Measurements from ENCODE around the gene CTIF. TPM values are rescaled to one million over a fixed set of nuclear protein-coding genes. Genes with fewer than 3 reads are reported as not detected.

Gene CTIF
- total RNA-seq, 1 donor from 2014 or later, result 51.5 TPM

GRCh38 chr18:48656176-48656575 lies 117.3 kb downstream of the CTIF start:
- H3K27ac Mint-ChIP-seq (ENCODE audit: unreplicated experiment), result no peak overlapping the region
- no peak for TF ChIP-seq CTCF (IDR thresholded peaks at IDR 0.05; ENCODE audit: unreplicated experiment)
- H3K36me3 Mint-ChIP-seq (ENCODE audit: low read depth, unreplicated experiment), result no peaks in the 10 kb centered on the region
- no peak for DNase-seq (ENCODE audit: low spot score)
- H3K27me3 Mint-ChIP-seq (ENCODE audit: unreplicated experiment), result peaks cover 2% of the 10 kb centered on the region
- H3K9me3 Mint-ChIP-seq (ENCODE audit: unreplicated experiment), result no peaks in the 10 kb centered on the region
- peaks cover 6% of the 10 kb centered on the region for H3K4me1 Mint-ChIP-seq (ENCODE audit: unreplicated experiment)
- H3K4me3 Mint-ChIP-seq (ENCODE audit: unreplicated experiment), result no peak overlapping the region

DNA sequence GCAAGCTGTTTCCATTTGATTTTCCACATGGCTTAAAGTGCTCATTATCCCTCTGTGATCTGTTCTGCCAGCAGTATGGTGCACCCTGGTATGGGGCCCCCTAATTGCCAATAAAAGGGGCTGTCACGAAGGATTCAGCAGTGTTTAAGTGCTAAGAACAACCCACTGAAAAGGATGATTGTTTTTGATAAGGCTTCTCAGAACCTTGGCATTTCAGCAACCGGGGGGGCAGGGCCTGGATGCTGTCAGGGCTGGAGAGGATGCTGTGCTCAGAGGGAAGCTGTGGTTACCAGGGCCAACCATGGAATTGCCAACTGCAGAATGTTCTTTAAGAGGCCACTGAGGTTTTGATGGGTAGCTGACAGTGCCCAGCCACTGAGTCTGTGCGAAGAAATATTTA lies 117.8 kb downstream of the CTIF start:
- Mint-ChIP-seq H3K9me3 (ENCODE audit: unreplicated experiment) (no peaks in the 10 kb centered on the region), H3K27me3 (ENCODE audit: unreplicated experiment) (peaks cover 6% of the 10 kb centered on the region), H3K36me3 (ENCODE audit: low read depth, unreplicated experiment) (no peaks in the 10 kb centered on the region), H3K27ac (ENCODE audit: unreplicated experiment) (no peak overlapping the region), H3K4me1 (ENCODE audit: unreplicated experiment) (peaks cover 9% of the 10 kb centered on the region), H3K4me3 (ENCODE audit: unreplicated experiment) (no peak overlapping the region)
- no peak for TF ChIP-seq CTCF (IDR thresholded peaks at IDR 0.05; ENCODE audit: unreplicated experiment)
- DNase-seq (ENCODE audit: low spot score), result no peak

DNA sequence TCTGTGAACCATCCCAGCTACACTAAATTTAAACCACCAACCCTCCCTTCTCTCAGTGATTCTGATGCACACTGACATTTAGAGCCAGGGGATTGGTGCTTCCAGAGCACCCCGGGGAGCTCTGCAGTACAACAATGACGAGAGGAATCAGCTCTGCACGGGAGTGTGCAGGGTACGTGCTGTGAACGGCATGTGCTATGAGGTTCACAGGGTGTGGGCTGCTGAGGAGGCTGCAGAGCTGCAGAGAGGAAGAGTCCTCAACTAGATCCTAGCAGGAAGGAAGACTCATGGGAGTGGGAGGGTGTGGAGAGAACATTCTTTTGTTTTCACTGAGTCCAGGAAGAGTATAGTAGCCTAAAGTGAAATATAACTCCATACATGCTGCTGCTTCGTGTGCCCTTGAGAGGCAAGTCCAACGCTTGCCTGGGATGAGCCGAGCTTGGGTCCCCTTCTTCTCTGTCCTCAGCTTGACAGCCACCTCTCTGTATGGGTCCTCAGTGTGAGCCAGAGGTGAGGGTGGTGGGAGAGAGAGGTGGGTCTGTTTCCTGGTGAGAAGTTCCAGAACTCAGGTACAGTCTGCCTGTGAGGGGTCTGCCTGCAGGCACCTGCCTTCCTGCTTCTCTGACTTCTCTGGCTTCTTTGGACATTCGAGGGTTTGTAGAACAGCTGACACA lies 118.8 kb downstream of the CTIF start:
- no peak overlapping the region for H3K27ac Mint-ChIP-seq (ENCODE audit: unreplicated experiment)
- no peak for DNase-seq (ENCODE audit: low spot score)
- no peak for TF ChIP-seq CTCF (IDR thresholded peaks at IDR 0.05; ENCODE audit: unreplicated experiment)
- no peaks in the 10 kb centered on the region for H3K9me3 Mint-ChIP-seq (ENCODE audit: unreplicated experiment)
- peaks cover 1% of the 10 kb centered on the region for H3K36me3 Mint-ChIP-seq (ENCODE audit: low read depth, unreplicated experiment)
- peaks cover 19% of the 10 kb centered on the region for H3K4me1 Mint-ChIP-seq (ENCODE audit: unreplicated experiment)
- no peak overlapping the region for H3K4me3 Mint-ChIP-seq (ENCODE audit: unreplicated experiment)
- peaks cover 12% of the 10 kb centered on the region for H3K27me3 Mint-ChIP-seq (ENCODE audit: unreplicated experiment)

- no peak for TF ChIP-seq CTCF (IDR thresholded peaks at IDR 0.05; ENCODE audit: unreplicated experiment)
- Mint-ChIP-seq H3K27me3 (ENCODE audit: unreplicated experiment) (peaks cover 18% of the 10 kb centered on the region), H3K9me3 (ENCODE audit: unreplicated experiment) (no peaks in the 10 kb centered on the region), H3K36me3 (ENCODE audit: low read depth, unreplicated experiment) (peaks cover 6% of the 10 kb centered on the region), H3K4me3 (ENCODE audit: unreplicated experiment) (no peak overlapping the region), H3K27ac (ENCODE audit: unreplicated experiment) (no peak overlapping the region), H3K4me1 (ENCODE audit: unreplicated experiment) (peaks cover 22% of the 10 kb centered on the region)
- no peak for DNase-seq (ENCODE audit: low spot score)
These were observed 119.9 kb downstream of the CTIF start for GRCh38 chr18:48658721-48659120.

DNA sequence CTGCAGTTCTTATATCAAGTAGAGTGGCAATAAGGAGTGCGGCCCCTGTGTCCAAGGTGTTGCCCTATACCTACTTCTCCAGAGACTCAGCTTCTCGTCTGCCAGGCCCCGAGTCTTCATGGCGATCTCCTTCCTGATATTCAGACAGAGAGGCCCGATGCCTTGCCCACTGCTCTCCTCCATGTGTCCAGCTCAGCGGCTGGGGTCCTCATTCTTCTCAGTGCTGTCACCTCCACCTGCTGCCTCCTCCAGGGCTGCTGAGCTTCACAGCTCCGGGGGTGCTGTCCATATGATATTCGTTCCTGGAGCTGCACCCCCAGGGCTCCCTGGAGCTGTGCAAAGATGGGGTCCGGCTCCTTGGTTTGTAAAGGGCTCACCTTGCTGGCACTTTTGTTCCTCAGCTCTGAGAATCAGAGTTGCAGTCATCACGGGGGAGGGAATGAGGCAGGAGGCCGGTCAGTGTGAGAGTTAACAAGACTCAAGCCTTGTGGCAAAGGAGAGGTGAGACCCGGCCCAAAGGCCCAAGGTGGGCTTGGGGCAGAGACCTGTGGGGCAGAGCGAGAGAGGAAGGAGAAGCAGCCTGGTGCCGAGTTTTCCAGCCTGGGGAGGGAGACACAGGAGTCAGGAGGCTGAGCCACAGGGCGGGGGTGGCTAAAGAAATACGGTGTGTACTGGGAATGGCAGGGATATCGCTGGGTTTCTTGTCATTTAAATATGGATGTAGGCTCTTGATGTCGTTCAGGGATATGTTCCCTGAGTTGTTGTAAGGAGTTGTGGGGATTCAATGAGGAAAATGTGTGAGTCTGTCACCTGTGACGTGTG lies 120.6 kb downstream of the CTIF start:
- H3K4me3 Mint-ChIP-seq (ENCODE audit: unreplicated experiment), result no peak overlapping the region
- peaks cover 6% of the 10 kb centered on the region for H3K36me3 Mint-ChIP-seq (ENCODE audit: low read depth, unreplicated experiment)
- DNase-seq (ENCODE audit: low spot score), result no peak
- H3K27ac Mint-ChIP-seq (ENCODE audit: unreplicated experiment), result no peak overlapping the region
- peaks cover 18% of the 10 kb centered on the region for H3K27me3 Mint-ChIP-seq (ENCODE audit: unreplicated experiment)
- no peaks in the 10 kb centered on the region for H3K9me3 Mint-ChIP-seq (ENCODE audit: unreplicated experiment)
- no peak for TF ChIP-seq CTCF (IDR thresholded peaks at IDR 0.05; ENCODE audit: unreplicated experiment)
- H3K4me1 Mint-ChIP-seq (ENCODE audit: unreplicated experiment), result peaks cover 22% of the 10 kb centered on the region
